ENCODE data around the gene XPO5. TPM values are rescaled to one million over a fixed set of nuclear protein-coding genes. Genes with fewer than 3 reads are reported as not detected.

The XPO5 gene
- total RNA-seq, 4 donors from 2014 or later: 17.3 to 55.3 (median 27.8) TPM

GRCh38 chr6:43510827-43511163 is 65.0 kb downstream of the XPO5 start:
- Histone ChIP-seq H3K4me3 (peak overlapping the region; percentile 42 to 91 (median 78)), H3K27me3 (no peaks in the 10 kb centered on the region), H3K36me3 (peaks cover 0 to 43% (median 0%) of the 10 kb centered on the region in 3 donors), H3K27ac (peak overlapping the region in 3 of 4 donors; percentile 68 to 90 (median 79)), H3K4me1 (peaks cover 4 to 49% (median 17%) of the 10 kb centered on the region in 4 donors), H3K9me3 (no peaks in the 10 kb centered on the region)
- TF ChIP-seq POLR2A (IDR thresholded peaks at IDR 0.05): no peak
- TF ChIP-seq CTCF (IDR thresholded peaks at IDR 0.05): no peak
- peak in 2 of 3 donors; percentile 72 to 80 for DNase-seq

GRCh38 chr6:43509984-43510826 is 65.6 kb downstream of the XPO5 start, which contains the start of gene LRRC73:
Gene LRRC73 (minus strand): TSS chr6:43510346. CDS start chr6:43509785, 561 bp downstream.
- peak within 1 kb of the TSS; percentile 39 to 90 (median 74) for H3K27ac ChIP-seq
- TF ChIP-seq POLR2A (IDR thresholded peaks at IDR 0.05) (peak; percentile 24 to 45), CTCF (IDR thresholded peaks at IDR 0.05) (peak in 1 of 6 experiments; percentile 10)
- no peaks in the 10 kb centered on the region for H3K27me3 ChIP-seq
- H3K9me3 ChIP-seq: no peaks in the 10 kb centered on the region
- H3K36me3 ChIP-seq: peaks cover 0 to 47% (median 0%) of the 10 kb centered on the region in 3 donors
- peak; percentile 76 to 95 (median 92) for DNase-seq
- peaks cover 0 to 43% (median 14%) of the 10 kb centered on the region in 4 donors for H3K4me1 ChIP-seq
- H3K4me3 ChIP-seq: peak within 1 kb of the TSS; percentile 42 to 91 (median 78)

- no peaks in the 10 kb centered on the region for H3K9me3 ChIP-seq
- peaks cover 0 to 35% (median 13%) of the 10 kb centered on the region in 4 donors for H3K4me1 ChIP-seq
- peak overlapping the region; percentile 42 to 91 (median 78) for H3K4me3 ChIP-seq
- peak in 1 of 3 donors; percentile 50 for DNase-seq
- H3K27ac ChIP-seq: peak overlapping the region; percentile 39 to 90 (median 74)
- TF ChIP-seq POLR2A (IDR thresholded peaks at IDR 0.05) (no peak), CTCF (IDR thresholded peaks at IDR 0.05) (no peak)
- H3K27me3 ChIP-seq: no peaks in the 10 kb centered on the region
- peaks cover 0 to 47% (median 0%) of the 10 kb centered on the region in 3 donors for H3K36me3 ChIP-seq
These were observed 66.5 kb downstream of the XPO5 start for GRCh38 chr6:43509142-43509983.

- H3K9me3 ChIP-seq: no peaks in the 10 kb centered on the region
- H3K36me3 ChIP-seq: peaks cover 0 to 46% (median 0%) of the 10 kb centered on the region in 3 donors
- TF ChIP-seq CTCF (IDR thresholded peaks at IDR 0.05) (no peak), POLR2A (IDR thresholded peaks at IDR 0.05) (no peak)
- H3K27me3 ChIP-seq: no peaks in the 10 kb centered on the region
- no peak for DNase-seq
- H3K4me1 ChIP-seq: peaks cover 0 to 35% (median 13%) of the 10 kb centered on the region in 4 donors
- peak overlapping the region in 1 of 4 donors; percentile 74 for H3K4me3 ChIP-seq
- no peak overlapping the region for H3K27ac ChIP-seq
These were observed 67.2 kb downstream of the XPO5 start for GRCh38 chr6:43508481-43509141.
